ENCODE measurements around the gene PLEKHM3. TPM values are rescaled to one million over a fixed set of nuclear protein-coding genes. Genes with fewer than 3 reads are reported as not detected.

Gene PLEKHM3
- polyA plus RNA-seq, 3 donors, result 12.4 to 15.3 (median 13.9) TPM

- no peak for DNase-seq (ENCODE audit: extremely low read depth in 1 of 11, low read depth in 9 of 11, low spot score in 4 of 11)
Observed at GRCh38 chr2:207876842-207877535, 148.3 kb downstream of the PLEKHM3 start.

GRCh38 chr2:207875473-207876212, 149.7 kb downstream of the PLEKHM3 start:
- no peak for DNase-seq (ENCODE audit: extremely low read depth in 1 of 11, low read depth in 9 of 11, low spot score in 4 of 11)

- no peak for DNase-seq (ENCODE audit: extremely low read depth in 1 of 11, low read depth in 9 of 11, low spot score in 4 of 11)
Observed at GRCh38 chr2:207873794-207874193, 151.5 kb downstream of the PLEKHM3 start.

- no peak for DNase-seq (ENCODE audit: extremely low read depth in 1 of 11, low read depth in 9 of 11, low spot score in 4 of 11)
Observed at GRCh38 chr2:207871911-207872310, 153.4 kb downstream of the PLEKHM3 start.

GRCh38 chr2:207871506-207871905, 153.8 kb downstream of the PLEKHM3 start:
- no peak for DNase-seq (ENCODE audit: extremely low read depth in 1 of 11, low read depth in 9 of 11, low spot score in 4 of 11)

GRCh38 chr2:207870814-207871213, 154.5 kb downstream of the PLEKHM3 start:
- no peak for DNase-seq (ENCODE audit: extremely low read depth in 1 of 11, low read depth in 9 of 11, low spot score in 4 of 11)

- no peak for DNase-seq (ENCODE audit: extremely low read depth in 1 of 11, low read depth in 9 of 11, low spot score in 4 of 11)
Observed at GRCh38 chr2:207869784-207870778, 155.2 kb downstream of the PLEKHM3 start.

GRCh38 chr2:207868855-207869596, 156.3 kb downstream of the PLEKHM3 start:
- no peak for DNase-seq (ENCODE audit: extremely low read depth in 1 of 11, low read depth in 9 of 11, low spot score in 4 of 11)

- no peak for DNase-seq (ENCODE audit: extremely low read depth in 1 of 11, low read depth in 9 of 11, low spot score in 4 of 11)
Observed at GRCh38 chr2:207867905-207868304, 157.4 kb downstream of the PLEKHM3 start.

GRCh38 chr2:207867056-207867455, 158.3 kb downstream of the PLEKHM3 start:
- DNase-seq (ENCODE audit: extremely low read depth in 1 of 11, low read depth in 9 of 11, low spot score in 4 of 11), result no peak

- DNase-seq (ENCODE audit: extremely low read depth in 1 of 11, low read depth in 9 of 11, low spot score in 4 of 11), result no peak
Observed at GRCh38 chr2:207865210-207865609, 160.1 kb downstream of the PLEKHM3 start.

- DNase-seq (ENCODE audit: extremely low read depth in 1 of 11, low read depth in 9 of 11, low spot score in 4 of 11), result no peak
Observed at GRCh38 chr2:207863345-207863744, 162.0 kb downstream of the PLEKHM3 start.

GRCh38 chr2:207861789-207862188, 163.5 kb downstream of the PLEKHM3 start:
- DNase-seq (ENCODE audit: extremely low read depth in 1 of 11, low read depth in 9 of 11, low spot score in 4 of 11), result no peak

GRCh38 chr2:207860685-207861084, 164.6 kb downstream of the PLEKHM3 start:
- no peak for DNase-seq (ENCODE audit: extremely low read depth in 1 of 11, low read depth in 9 of 11, low spot score in 4 of 11)

GRCh38 chr2:207855591-207855990, 169.7 kb downstream of the PLEKHM3 start:
- no peak for DNase-seq (ENCODE audit: extremely low read depth in 1 of 11, low read depth in 9 of 11, low spot score in 4 of 11)

GRCh38 chr2:207854484-207855440, 170.6 kb downstream of the PLEKHM3 start:
- no peak for DNase-seq (ENCODE audit: extremely low read depth in 1 of 11, low read depth in 9 of 11, low spot score in 4 of 11)

- DNase-seq (ENCODE audit: extremely low read depth in 1 of 11, low read depth in 9 of 11, low spot score in 4 of 11), result no peak
Observed at GRCh38 chr2:207852791-207853190, 172.5 kb downstream of the PLEKHM3 start.

GRCh38 chr2:207849443-207849842, 175.9 kb downstream of the PLEKHM3 start:
- DNase-seq (ENCODE audit: extremely low read depth in 1 of 11, low read depth in 9 of 11, low spot score in 4 of 11), result no peak
